HL-60 (cell line): ENCODE data around the gene FSTL5.
A peak's percentile ranks its signal among the peaks of the same experiment; 100 is the strongest.

Experiments used
- DNase-seq, 2 experiments: peaks; one replicate each; pipeline ENCODE4 v3.0.0-alpha.2; 2010 to 2020; ENCODE audit warnings: low read depth in 1 of 2, low spot score in 1 of 2
- H3K27ac ChIP-seq: fragments of 250-450 bp; sonication (Bioruptor Pico); replicated peaks from 2 replicates; pipeline ENCODE4 v1.5.1; 2020; ENCODE audit warnings: mild to moderate bottlenecking, moderate library complexity
- H3K27me3 ChIP-seq: fragments of 250-450 bp; sonication (Bioruptor Pico); 2 replicates; pipeline ENCODE4 v1.5.1; 2021; ENCODE audit warnings: mild to moderate bottlenecking, moderate library complexity; ENCODE audit not compliant: insufficient read depth, poor library complexity, severe bottlenecking
- H3K4me3 ChIP-seq: replicated peaks from 2 replicates; pipeline ENCODE4 v1.5.1; 2011; ENCODE audit warnings: mild to moderate bottlenecking, control low read depth, low read length; ENCODE audit not compliant: insufficient read depth
- CTCF ChIP-seq: IDR thresholded peaks from one replicate; pipeline ENCODE4 v1.5.1; 2011; ENCODE audit warnings: low read length, control low read depth, inconsistent platforms; ENCODE audit not compliant: insufficient read depth
- GABPA ChIP-seq: IDR thresholded peaks from 2 replicates; pipeline ENCODE4 v1.6.1; 2012; ENCODE audit warnings: low read depth
- POLR2AphosphoS5 ChIP-seq: IDR thresholded peaks from 2 replicates; pipeline ENCODE4 v1.6.1; 2012; ENCODE audit warnings: low read depth
- SPI1 ChIP-seq: IDR thresholded peaks from 2 replicates; pipeline ENCODE4 v1.6.1; 2012; ENCODE audit warnings: low read depth, mild to moderate bottlenecking, borderline replicate concordance
- TF ChIP-seq, protein P1 (sequence below): IDR thresholded peaks from 2 replicates; pipeline ENCODE4 v1.6.1; 2012; ENCODE audit warnings: low read depth; ENCODE audit not compliant: insufficient replicate concordance

The FSTL5 gene

GRCh38 chr4:161664740-161665139, 499.1 kb downstream of the FSTL5 start:
- no peaks in the 10 kb centered on the region for H3K27me3 ChIP-seq
- H3K27ac ChIP-seq = peak overlapping the region; percentile 76
- peak; percentile 74; the same call in 1 of the 2 replicates for TF ChIP-seq SPI1
- 0 out of 2 replicates have a peak, but pooled peaks have one; percentile 35 for TF ChIP-seq POLR2AphosphoS5
- TF ChIP-seq, protein P1, sequence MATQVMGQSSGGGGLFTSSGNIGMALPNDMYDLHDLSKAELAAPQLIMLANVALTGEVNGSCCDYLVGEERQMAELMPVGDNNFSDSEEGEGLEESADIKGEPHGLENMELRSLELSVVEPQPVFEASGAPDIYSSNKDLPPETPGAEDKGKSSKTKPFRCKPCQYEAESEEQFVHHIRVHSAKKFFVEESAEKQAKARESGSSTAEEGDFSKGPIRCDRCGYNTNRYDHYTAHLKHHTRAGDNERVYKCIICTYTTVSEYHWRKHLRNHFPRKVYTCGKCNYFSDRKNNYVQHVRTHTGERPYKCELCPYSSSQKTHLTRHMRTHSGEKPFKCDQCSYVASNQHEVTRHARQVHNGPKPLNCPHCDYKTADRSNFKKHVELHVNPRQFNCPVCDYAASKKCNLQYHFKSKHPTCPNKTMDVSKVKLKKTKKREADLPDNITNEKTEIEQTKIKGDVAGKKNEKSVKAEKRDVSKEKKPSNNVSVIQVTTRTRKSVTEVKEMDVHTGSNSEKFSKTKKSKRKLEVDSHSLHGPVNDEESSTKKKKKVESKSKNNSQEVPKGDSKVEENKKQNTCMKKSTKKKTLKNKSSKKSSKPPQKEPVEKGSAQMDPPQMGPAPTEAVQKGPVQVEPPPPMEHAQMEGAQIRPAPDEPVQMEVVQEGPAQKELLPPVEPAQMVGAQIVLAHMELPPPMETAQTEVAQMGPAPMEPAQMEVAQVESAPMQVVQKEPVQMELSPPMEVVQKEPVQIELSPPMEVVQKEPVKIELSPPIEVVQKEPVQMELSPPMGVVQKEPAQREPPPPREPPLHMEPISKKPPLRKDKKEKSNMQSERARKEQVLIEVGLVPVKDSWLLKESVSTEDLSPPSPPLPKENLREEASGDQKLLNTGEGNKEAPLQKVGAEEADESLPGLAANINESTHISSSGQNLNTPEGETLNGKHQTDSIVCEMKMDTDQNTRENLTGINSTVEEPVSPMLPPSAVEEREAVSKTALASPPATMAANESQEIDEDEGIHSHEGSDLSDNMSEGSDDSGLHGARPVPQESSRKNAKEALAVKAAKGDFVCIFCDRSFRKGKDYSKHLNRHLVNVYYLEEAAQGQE = no peak
- TF ChIP-seq GABPA = no peak
- TF ChIP-seq CTCF = no peak
- peak; percentile 4 to 79 for DNase-seq
- no peak overlapping the region for H3K4me3 ChIP-seq

- Histone ChIP-seq H3K4me3 (no peak overlapping the region), H3K27ac (peak overlapping the region; percentile 76), H3K27me3 (no peaks in the 10 kb centered on the region)
- DNase-seq = peak in 1 of 2 experiments; percentile 1
- TF ChIP-seq POLR2AphosphoS5 (no peak), CTCF (no peak), SPI1 (no peak), GABPA (no peak)
- TF ChIP-seq, protein P1 = no peak
These were observed 500.0 kb downstream of the FSTL5 start for GRCh38 chr4:161663844-161664243.

DNA sequence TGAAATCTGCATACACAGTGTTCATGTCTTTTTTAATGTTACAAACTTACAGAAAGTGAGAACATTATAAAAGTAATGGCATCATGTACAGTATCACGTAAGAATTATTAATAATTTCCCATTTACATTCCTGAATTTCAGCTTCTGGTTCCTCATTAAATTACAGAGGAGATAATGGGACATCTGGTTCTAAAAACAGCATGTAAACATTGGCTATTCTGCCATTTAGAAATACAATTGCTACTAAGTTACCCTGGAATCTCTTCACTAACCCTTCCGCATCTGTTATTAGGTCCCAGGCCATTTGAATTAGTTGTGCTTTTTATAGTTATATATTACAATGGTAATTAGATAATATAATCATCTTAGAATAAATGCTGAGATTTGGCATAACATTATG, 505.1 kb downstream of the FSTL5 start:
- no peak for TF ChIP-seq POLR2AphosphoS5
- TF ChIP-seq SPI1 = no peak
- TF ChIP-seq, protein P1 = no peak
- no peak for TF ChIP-seq GABPA
- TF ChIP-seq CTCF = no peak
- Histone ChIP-seq H3K27ac (no peak overlapping the region), H3K27me3 (no peaks in the 10 kb centered on the region), H3K4me3 (no peak overlapping the region)
- no peak for DNase-seq
